NT2/D1 (cell line): ENCODE measurements around the gene INHA.

Experiments used
- DNase-seq: peaks from one replicate; pipeline ENCODE4 v3.0.0-alpha.2; 2011; ENCODE audit warnings: low read depth, low spot score
- H3K27me3 ChIP-seq: 2 replicates; pipeline ENCODE4 v1.6.0; 2011; ENCODE audit warnings: mild to moderate bottlenecking; ENCODE audit not compliant: insufficient read length, insufficient read depth
- H3K36me3 ChIP-seq: 2 replicates; pipeline ENCODE4 v1.6.1; 2011; ENCODE audit warnings: mild to moderate bottlenecking, low read length, mixed read lengths; ENCODE audit not compliant: insufficient read depth, insufficient read length
- H3K4me1 ChIP-seq: 2 replicates; pipeline ENCODE4 v1.5.1; 2011; ENCODE audit not compliant: insufficient read depth, insufficient read length
- H3K4me3 ChIP-seq: 2 replicates; pipeline ENCODE4 v1.5.1; 2011; ENCODE audit warnings: low read depth; ENCODE audit not compliant: insufficient read length
- H3K9ac ChIP-seq: 2 replicates; pipeline ENCODE4 v1.6.0; 2011; ENCODE audit warnings: low read depth; ENCODE audit not compliant: insufficient read length
- H3K9me3 ChIP-seq: 2 replicates; pipeline ENCODE4 v1.5.1; 2011; ENCODE audit warnings: mild to moderate bottlenecking, low read length; ENCODE audit not compliant: insufficient read depth
- SUZ12 ChIP-seq: IDR thresholded peaks from 2 replicates; pipeline ENCODE4 v1.6.1; 2011; ENCODE audit not compliant: insufficient read length, insufficient read depth; ENCODE audit errors: extremely low read depth
- YY1 ChIP-seq: IDR thresholded peaks from 2 replicates; pipeline ENCODE4 v1.6.1; 2011; ENCODE audit not compliant: insufficient read length, insufficient read depth
- ZNF274 ChIP-seq: IDR thresholded peaks from 2 replicates; pipeline ENCODE4 v1.6.1; 2011; ENCODE audit warnings: mild to moderate bottlenecking, low read depth, low read length

The INHA gene

GRCh38 chr2:219561179-219562048 is 10.7 kb upstream of the INHA start:
- Histone ChIP-seq H3K9ac (no peak overlapping the region), H3K4me3 (no peak overlapping the region), H3K4me1 (peaks cover 38% of the 10 kb centered on the region), H3K36me3 (peaks cover 83% of the 10 kb centered on the region), H3K27me3 (no peaks in the 10 kb centered on the region), H3K9me3 (no peaks in the 10 kb centered on the region)
- DNase-seq, result no peak
- TF ChIP-seq ZNF274 (no peak), SUZ12 (no peak), YY1 (no peak)

- H3K4me3 ChIP-seq, result no peak overlapping the region
- TF ChIP-seq ZNF274, result no peak
- TF ChIP-seq YY1, result no peak
- no peak for TF ChIP-seq SUZ12
- no peaks in the 10 kb centered on the region for H3K9me3 ChIP-seq
- H3K27me3 ChIP-seq, result no peaks in the 10 kb centered on the region
- peak overlapping the region; percentile 37 for H3K9ac ChIP-seq
- no peak for DNase-seq
- H3K36me3 ChIP-seq, result peaks cover 83% of the 10 kb centered on the region
- peaks cover 42% of the 10 kb centered on the region for H3K4me1 ChIP-seq
Observed at GRCh38 chr2:219562049-219563020, 9.8 kb upstream of the INHA start.

DNA sequence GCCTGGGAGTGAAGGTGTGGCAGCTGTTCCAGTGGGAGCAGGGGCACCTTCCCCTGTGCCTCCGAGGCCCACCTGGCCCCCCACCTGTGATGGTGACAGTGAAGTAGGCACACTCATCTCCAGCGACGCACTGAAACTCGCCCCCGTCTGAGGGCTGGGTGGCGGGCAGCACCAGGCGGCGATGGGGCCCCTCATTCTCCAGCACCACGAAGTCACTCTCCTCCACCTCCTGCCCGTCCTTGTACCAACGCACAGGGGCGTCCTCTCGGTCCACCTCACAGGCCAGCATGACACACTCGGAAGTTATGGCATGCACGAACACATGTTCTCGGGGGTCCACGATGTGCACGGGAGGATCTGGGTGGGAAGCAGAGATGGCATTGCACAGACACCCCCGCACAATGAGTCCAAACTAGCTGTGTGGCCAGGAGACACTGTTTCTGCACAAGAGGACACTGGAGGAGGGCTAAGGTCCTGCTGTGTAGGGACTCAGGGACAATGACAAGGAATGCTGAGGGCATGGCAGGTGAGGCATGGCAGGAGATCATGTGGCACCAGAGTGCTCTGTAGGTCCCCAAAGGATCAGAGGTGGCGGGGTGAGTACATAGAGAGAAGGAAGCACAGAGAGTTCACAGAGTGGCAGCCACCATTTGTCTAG is 8.7 kb upstream of the INHA start:
- H3K9me3 ChIP-seq, result no peaks in the 10 kb centered on the region
- no peak overlapping the region for H3K4me3 ChIP-seq
- H3K4me1 ChIP-seq, result peaks cover 46% of the 10 kb centered on the region
- no peak overlapping the region for H3K9ac ChIP-seq
- peaks cover 83% of the 10 kb centered on the region for H3K36me3 ChIP-seq
- DNase-seq, result no peak
- TF ChIP-seq YY1 (no peak), SUZ12 (no peak), ZNF274 (no peak)
- H3K27me3 ChIP-seq, result no peaks in the 10 kb centered on the region

- H3K36me3 ChIP-seq, result peaks cover 89% of the 10 kb centered on the region
- no peak overlapping the region for H3K4me3 ChIP-seq
- peaks cover 50% of the 10 kb centered on the region for H3K4me1 ChIP-seq
- DNase-seq, result peak; percentile 92
- no peaks in the 10 kb centered on the region for H3K9me3 ChIP-seq
- no peaks in the 10 kb centered on the region for H3K27me3 ChIP-seq
- TF ChIP-seq ZNF274 (no peak), YY1 (no peak), SUZ12 (no peak)
- peak overlapping the region; percentile 73 for H3K9ac ChIP-seq
Observed at GRCh38 chr2:219565130-219566080, 6.7 kb upstream of the INHA start.

- Histone ChIP-seq H3K27me3 (no peaks in the 10 kb centered on the region), H3K9ac (no peak overlapping the region), H3K36me3 (peaks cover 81% of the 10 kb centered on the region), H3K4me1 (peaks cover 42% of the 10 kb centered on the region), H3K4me3 (no peak overlapping the region), H3K9me3 (no peaks in the 10 kb centered on the region)
- DNase-seq, result no peak
- TF ChIP-seq ZNF274 (no peak), YY1 (no peak), SUZ12 (no peak)
Observed at GRCh38 chr2:219566640-219567039, 5.5 kb upstream of the INHA start.

- Histone ChIP-seq H3K4me1 (peaks cover 45% of the 10 kb centered on the region), H3K4me3 (no peak overlapping the region), H3K9ac (no peak overlapping the region), H3K9me3 (no peaks in the 10 kb centered on the region), H3K27me3 (no peaks in the 10 kb centered on the region), H3K36me3 (peaks cover 76% of the 10 kb centered on the region)
- no peak for DNase-seq
- no peak for TF ChIP-seq ZNF274
- TF ChIP-seq SUZ12, result no peak
- TF ChIP-seq YY1, result no peak
Observed at GRCh38 chr2:219567131-219567530, 5.0 kb upstream of the INHA start.
